Measurements from ENCODE around the gene SECISBP2L.

- no peak for TF ChIP-seq CTCF (optimal IDR thresholded peaks at IDR 0.05 in 1 of 3, IDR thresholded peaks at IDR 0.05 in 1 of 3, conservative IDR thresholded peaks at IDR 0.05 in 1 of 3; ENCODE audit: extremely low read depth in 1 of 3, insufficient read depth in 2 of 3, low read length in 3 of 3)
- no peak for TF ChIP-seq EZH2 (IDR thresholded peaks at IDR 0.05; ENCODE audit: low read length)
Measured at GRCh38 chr15:49055630-49056029, 9.4 kb upstream of the SECISBP2L start.

Data from keratinocyte (primary cell).